Ishikawa (cell line): ENCODE data around the gene FLOT1.

ENCODE experiments used
- CEBPB ChIP-seq: IDR thresholded peaks from 2 replicates; pipeline ENCODE4 v1.6.1; 2012
- CREB1 ChIP-seq: IDR thresholded peaks from 2 replicates; pipeline ENCODE4 v1.6.1; 2012; ENCODE audit warnings: low read depth
- EGR1 ChIP-seq: IDR thresholded peaks from 2 replicates; pipeline ENCODE4 v1.6.1; 2012
- EP300 ChIP-seq: IDR thresholded peaks from 2 replicates; pipeline ENCODE4 v1.6.1; 2012; ENCODE audit warnings: borderline replicate concordance
- FOXM1 ChIP-seq: IDR thresholded peaks from 2 replicates; pipeline ENCODE4 v1.6.1; 2012; ENCODE audit warnings: low read depth, borderline replicate concordance
- MAX ChIP-seq: IDR thresholded peaks from 2 replicates; pipeline ENCODE4 v1.6.1; 2012
- NFIC ChIP-seq: IDR thresholded peaks from 2 replicates; pipeline ENCODE4 v1.6.1; 2012
- RAD21 ChIP-seq: IDR thresholded peaks from 2 replicates; pipeline ENCODE4 v1.6.1; 2012; ENCODE audit warnings: low read depth
- REST ChIP-seq: IDR thresholded peaks from 2 replicates; pipeline ENCODE4 v1.6.1; 2012; ENCODE audit warnings: low read depth, mild to moderate bottlenecking
- TAF1 ChIP-seq: IDR thresholded peaks from 2 replicates; pipeline ENCODE4 v1.6.1; 2012; ENCODE audit warnings: low read depth, mild to moderate bottlenecking
- TCF12 ChIP-seq: IDR thresholded peaks from 2 replicates; pipeline ENCODE4 v1.6.1; 2012; ENCODE audit warnings: low read depth
- TEAD4 ChIP-seq: IDR thresholded peaks from 2 replicates; pipeline ENCODE4 v1.6.1; 2012
- YY1 ChIP-seq: IDR thresholded peaks from 2 replicates; pipeline ENCODE4 v1.6.1; 2012; ENCODE audit warnings: low read depth
- ZBTB7A ChIP-seq: IDR thresholded peaks from 2 replicates; pipeline ENCODE4 v1.6.1; 2012; ENCODE audit warnings: low read depth
- TF ChIP-seq, protein P1 (sequence below): IDR thresholded peaks from 2 replicates; pipeline ENCODE4 v1.6.1; 2012

Gene FLOT1

DNA sequence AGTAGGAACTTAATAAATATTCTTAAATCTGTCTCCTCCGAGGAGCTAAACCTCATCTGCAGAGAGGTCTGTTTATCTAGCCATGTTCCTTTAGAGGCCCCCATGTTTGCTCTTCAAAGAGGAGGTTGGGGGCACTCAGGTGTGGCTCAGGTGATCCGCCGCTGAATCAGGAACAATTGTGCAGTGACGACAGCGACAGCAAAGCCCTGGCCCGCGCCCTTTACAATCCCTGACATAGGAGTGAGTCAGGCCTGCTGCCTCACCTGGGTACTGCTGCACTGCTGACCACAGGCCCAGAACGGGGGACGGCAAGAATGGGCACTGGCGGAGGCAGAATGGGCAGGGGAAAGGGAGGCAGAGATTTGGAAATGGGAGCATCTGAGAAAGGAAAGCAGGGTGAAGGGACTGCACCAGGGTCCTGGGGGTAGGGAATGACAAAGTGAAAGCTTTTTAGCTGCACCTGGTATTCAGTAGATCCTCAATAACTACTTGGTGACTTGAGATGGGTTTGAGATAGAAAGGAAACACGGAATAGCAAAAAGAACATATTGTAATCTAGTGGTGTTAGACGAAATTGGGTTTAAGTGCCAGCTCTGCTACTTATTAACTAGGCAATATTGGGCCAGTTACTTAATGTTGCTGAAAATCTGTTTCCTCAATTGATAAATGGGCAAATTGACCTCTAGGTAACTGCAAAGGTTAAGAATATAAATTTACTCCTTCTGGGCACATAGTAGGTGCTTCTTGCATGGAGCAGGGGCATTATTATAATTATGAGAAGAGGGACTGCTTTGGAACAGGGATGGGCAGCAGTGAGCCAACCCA lies 7.3 kb upstream of the FLOT1 start:
- TF ChIP-seq EGR1, result no peak
- TF ChIP-seq RAD21, result peak; percentile 25; the same call in 1 of the 2 replicates
- peak; percentile 50; the same call in 1 of the 2 replicates for TF ChIP-seq FOXM1
- peak; percentile 73 for TF ChIP-seq MAX
- no peak for TF ChIP-seq REST
- TF ChIP-seq CREB1, result peak; percentile 46; the same call in 1 of the 2 replicates
- 0 out of 2 replicates have a peak, but pooled peaks have one; percentile 25 for TF ChIP-seq TAF1
- 0 out of 2 replicates have a peak, but pooled peaks have one; percentile 18 for TF ChIP-seq YY1
- peak; percentile 60; the same call in 1 of the 2 replicates for TF ChIP-seq NFIC
- no peak for TF ChIP-seq ZBTB7A
- TF ChIP-seq TCF12, result peak; percentile 83
- TF ChIP-seq TEAD4, result no peak; the same call in 1 of the 2 replicates
- TF ChIP-seq CEBPB, result no peak
- TF ChIP-seq, protein P1, sequence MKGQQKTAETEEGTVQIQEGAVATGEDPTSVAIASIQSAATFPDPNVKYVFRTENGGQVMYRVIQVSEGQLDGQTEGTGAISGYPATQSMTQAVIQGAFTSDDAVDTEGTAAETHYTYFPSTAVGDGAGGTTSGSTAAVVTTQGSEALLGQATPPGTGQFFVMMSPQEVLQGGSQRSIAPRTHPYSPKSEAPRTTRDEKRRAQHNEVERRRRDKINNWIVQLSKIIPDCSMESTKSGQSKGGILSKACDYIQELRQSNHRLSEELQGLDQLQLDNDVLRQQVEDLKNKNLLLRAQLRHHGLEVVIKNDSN, result no peak
- peak; percentile 84 for TF ChIP-seq EP300

GRCh38 chr6:30748851-30749540 lies 6.5 kb upstream of the FLOT1 start:
- TF ChIP-seq CEBPB (no peak), RAD21 (no peak), REST (no peak), ZBTB7A (no peak)

GRCh38 chr6:30747902-30748769 lies 5.6 kb upstream of the FLOT1 start:
- TF ChIP-seq, protein P1, result no peak
- no peak for TF ChIP-seq NFIC
- TF ChIP-seq REST, result no peak
- no peak for TF ChIP-seq RAD21
- TF ChIP-seq YY1, result no peak
- TF ChIP-seq MAX, result no peak
- no peak for TF ChIP-seq CEBPB
- no peak for TF ChIP-seq EP300
- no peak for TF ChIP-seq TCF12
- TF ChIP-seq CREB1, result no peak
- no peak for TF ChIP-seq TEAD4
- no peak for TF ChIP-seq ZBTB7A
- no peak for TF ChIP-seq FOXM1
- TF ChIP-seq TAF1, result no peak
- no peak for TF ChIP-seq EGR1
